GM21367 (cell line): Measurements from ENCODE around the gene HPS5.
"Not testable (repeated sequence)": the region's sequence is repeated elsewhere in the genome, so short reads cannot be mapped to it uniquely, and the experiment has no call there.

ENCODE experiments used
- ATAC-seq: cut with Tn5 transposase; IDR thresholded peaks from one replicate; pipeline ENCODE4 v1.9.1; 2021; ENCODE audit not compliant: unreplicated experiment

Gene HPS5

GRCh38 chr11:18280438-18281045, 41.4 kb downstream of the HPS5 start:
- ATAC-seq: peak; percentile 78

- ATAC-seq: no peak
These were observed 44.2 kb downstream of the HPS5 start for GRCh38 chr11:18277565-18278271.

- no peak for ATAC-seq
These were observed 50.7 kb downstream of the HPS5 start for GRCh38 chr11:18271206-18271605.

DNA sequence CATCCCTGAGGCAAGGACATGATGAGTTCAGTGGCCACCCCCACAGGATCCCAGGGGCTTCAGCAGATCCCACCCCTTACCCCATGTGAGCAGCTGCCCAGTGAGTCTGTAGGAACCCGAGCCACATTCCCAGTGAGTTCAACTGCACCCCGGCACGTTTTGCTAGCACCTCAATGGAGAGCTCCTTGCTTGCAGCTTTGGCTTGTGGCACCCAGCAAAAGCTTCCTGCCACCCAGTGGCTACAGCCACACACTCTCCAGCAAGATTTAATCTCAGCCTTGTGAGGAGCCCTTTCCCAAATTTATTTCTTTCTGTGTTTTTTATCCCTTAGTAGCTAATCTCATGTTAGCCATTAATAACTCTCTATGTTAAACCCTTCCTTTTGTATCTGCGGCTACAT, 51.8 kb downstream of the HPS5 start:
- no peak for ATAC-seq

- ATAC-seq: not testable (repeated sequence)
These were observed 52.7 kb downstream of the HPS5 start for GRCh38 chr11:18269252-18269651.

DNA sequence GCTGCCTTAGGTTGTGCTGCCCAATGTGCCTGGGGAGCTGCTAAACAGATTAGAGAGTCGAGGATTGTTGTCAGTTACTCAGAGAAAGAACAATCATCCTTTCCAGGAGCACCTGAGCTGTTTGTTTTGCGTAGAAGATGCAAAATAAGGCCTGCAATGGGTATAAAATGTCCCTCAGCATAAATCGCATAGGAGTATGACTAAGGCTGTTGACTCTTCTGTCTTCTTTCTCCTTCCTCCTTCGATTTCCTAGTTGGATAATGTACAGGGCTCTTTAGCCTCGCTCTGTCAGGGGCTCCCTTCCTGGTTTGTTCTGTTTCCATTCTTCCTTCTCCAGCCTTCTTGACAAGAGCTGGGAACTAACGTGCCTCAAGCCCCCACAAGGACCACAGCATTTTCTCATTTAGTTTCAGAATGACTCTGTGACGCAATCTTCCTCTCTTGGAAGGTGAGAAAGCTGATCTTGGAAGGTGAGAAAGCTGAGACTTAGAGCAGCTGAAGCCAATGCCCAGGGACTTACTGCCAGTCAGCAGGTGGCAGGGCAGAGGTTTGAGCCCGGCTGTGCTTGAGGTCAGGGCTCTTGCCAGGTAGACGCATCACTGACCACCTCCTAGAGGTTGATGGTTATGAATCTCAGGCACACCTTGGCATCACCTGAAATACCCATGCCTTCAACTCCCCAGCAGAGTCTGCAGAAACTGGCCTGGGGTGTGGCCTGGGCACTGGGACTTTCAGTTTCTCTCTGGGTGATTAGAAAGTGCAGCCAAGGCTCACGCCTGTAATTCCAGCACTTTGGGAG, 54.4 kb downstream of the HPS5 start:
- ATAC-seq: peak; percentile 45

DNA sequence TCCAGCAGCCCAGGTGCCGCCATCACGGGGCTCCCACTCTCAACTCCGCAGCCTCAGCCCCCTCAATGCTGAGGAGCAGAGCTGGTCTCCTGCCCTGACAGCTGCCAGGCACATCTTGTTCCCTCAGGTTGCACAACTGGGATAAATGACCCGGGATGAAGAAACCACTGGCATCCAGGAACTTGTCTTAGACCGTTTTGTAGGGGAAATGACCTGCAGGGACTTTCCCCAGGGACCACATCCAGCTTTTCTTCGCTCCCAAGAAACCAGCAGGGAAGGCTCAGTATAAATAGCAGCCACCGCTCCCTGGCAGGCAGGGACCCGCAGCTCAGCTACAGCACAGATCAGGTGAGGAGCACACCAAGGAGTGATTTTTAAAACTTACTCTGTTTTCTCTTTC, 56.0 kb downstream of the HPS5 start, which contains the start of gene SAA1:
Gene SAA1, plus strand, starts transcription at position 316 of the 400 bp plus-strand sequence. CDS start 624 bp downstream, outside the sequence.
- no peak for ATAC-seq

- no peak for ATAC-seq
These were observed 57.0 kb downstream of the HPS5 start for GRCh38 chr11:18264677-18265555.

- ATAC-seq: no peak
These were observed 57.9 kb downstream of the HPS5 start for GRCh38 chr11:18264035-18264434.

GRCh38 chr11:18262681-18263350, 59.1 kb downstream of the HPS5 start:
- not testable (repeated sequence) for ATAC-seq

- ATAC-seq: no peak
These were observed 60.2 kb downstream of the HPS5 start for GRCh38 chr11:18261721-18262120.

GRCh38 chr11:18259259-18259658, 62.7 kb downstream of the HPS5 start:
- no peak for ATAC-seq

DNA sequence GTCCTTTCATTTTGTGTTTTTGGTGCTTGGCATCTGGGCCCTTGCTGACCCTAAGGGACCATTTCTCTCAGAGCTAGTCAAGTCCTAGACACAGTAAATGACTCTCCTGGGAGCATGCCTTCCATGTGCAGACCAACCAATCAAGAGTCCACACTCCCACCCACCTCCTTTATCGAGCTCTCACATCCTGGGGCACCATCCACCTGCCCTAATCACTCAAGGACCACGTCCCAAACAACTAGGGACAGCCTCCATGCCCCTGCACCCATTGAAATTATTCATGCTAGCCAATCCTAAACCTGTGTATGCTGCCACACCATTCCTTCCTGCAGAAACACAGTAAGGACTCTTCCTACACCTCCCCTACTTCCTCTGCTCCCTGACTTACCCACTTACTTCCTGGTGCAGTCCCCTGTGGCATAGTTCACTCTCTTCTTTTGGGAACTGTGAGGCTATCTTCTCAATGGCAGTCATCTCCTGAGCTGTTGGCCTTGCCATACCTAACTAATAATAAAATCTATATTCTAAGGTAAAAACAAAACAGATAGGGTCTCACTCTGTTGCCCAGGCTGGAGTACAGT, 67.1 kb downstream of the HPS5 start:
- no peak for ATAC-seq

DNA sequence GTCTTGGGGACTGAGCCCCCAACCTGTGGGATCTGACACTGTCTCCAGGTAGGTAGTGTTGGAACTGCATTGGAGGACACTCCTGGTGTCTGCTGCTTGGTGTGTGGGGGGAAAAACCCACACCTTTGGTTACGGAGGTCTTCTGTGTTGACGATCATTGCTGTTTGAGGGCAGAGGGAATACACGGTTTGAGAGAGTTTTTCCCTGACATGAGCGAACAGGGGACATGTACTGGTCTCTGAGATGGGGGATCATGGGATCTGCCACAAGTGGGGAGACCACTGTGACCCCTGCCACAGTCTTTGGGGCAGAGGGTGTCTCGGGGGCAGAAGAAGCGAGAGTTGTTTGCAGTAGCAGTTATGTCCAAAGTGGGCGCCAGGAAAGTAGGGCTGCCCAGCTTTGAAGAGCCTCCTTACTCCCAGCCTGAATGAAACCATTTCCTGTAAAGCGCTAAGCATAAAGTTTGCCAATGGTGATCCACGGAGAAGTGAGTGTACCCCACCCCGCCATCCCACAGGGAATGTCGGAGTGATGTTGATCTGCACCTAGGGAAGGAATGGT, 68.1 kb downstream of the HPS5 start:
- no peak for ATAC-seq

DNA sequence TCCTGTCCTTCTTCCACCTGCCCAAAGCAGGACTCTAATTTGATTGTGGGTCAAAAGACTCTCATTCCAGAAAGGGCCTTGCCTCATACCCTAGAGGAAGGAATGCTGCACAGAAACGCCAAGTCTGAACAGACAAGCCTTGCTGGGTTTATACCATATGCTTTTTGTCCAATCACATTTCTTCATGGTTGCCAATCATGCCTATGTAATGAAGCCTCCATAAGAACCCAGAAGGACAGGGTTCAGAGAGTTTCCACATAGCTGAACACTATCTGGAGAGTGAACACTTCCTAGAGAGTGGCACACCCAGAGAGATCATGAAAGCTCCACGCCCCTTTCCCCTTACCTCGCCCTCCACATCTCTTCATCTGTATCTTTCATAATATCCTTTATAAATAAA, 68.7 kb downstream of the HPS5 start:
- no peak for ATAC-seq

- ATAC-seq: no peak
These were observed 73.4 kb downstream of the HPS5 start, which contains the start of gene SAA2 for GRCh38 chr11:18248561-18248960. Gene SAA2, minus strand, starts transcription at chr11:18248668. Its CDS starts 657 bp downstream, at chr11:18248011.

GRCh38 chr11:18247191-18247581, 74.8 kb downstream of the HPS5 start:
- ATAC-seq: peak; percentile 6

- ATAC-seq: peak; percentile 73
These were observed 75.4 kb downstream of the HPS5 start for GRCh38 chr11:18246379-18247190.

GRCh38 chr11:18245396-18245795, 76.5 kb downstream of the HPS5 start:
- ATAC-seq: no peak
